ENCODE data around the gene LYG1. TPM values are rescaled to one million over a fixed set of nuclear protein-coding genes. Genes with fewer than 3 reads are reported as not detected.
"Not testable (repeated sequence)": the region's sequence is repeated elsewhere in the genome, so short reads cannot be mapped to it uniquely, and the experiment has no call there.

LYG1 gene
- total RNA-seq, 5 donors from 2014 or later (not counting 1 experiment from before 2014, with no cell fraction given): 1.7 to 3.3 (median 3.1) TPM

GRCh38 chr2:99325384-99325783, 24.4 kb upstream of the LYG1 start:
- H3K27ac Mint-ChIP-seq: no peak overlapping the region
- no peak for DNase-seq
- 95% methylated on average over 4 of the region's 5 CpGs for WGBS (ENCODE audit: insufficient coverage)
- no peak overlapping the region for H3K4me3 ChIP-seq (ENCODE audit: control insufficient read depth in 1 of 2, extremely low read depth in 1 of 2, low read length in 1 of 2)
- H3K27ac ChIP-seq (ENCODE audit: low read length): no peak overlapping the region
- H3K27me3 Mint-ChIP-seq: no peaks in the 10 kb centered on the region
- H3K9me3 Mint-ChIP-seq: no peaks in the 10 kb centered on the region
- no peak for ATAC-seq (replicated peaks in 1 of 4)
- no peaks in the 10 kb centered on the region for H3K9me3 ChIP-seq
- H3K36me3 ChIP-seq (ENCODE audit: control insufficient read depth in 2 of 2, extremely low read depth in 1 of 2, insufficient read depth in 1 of 2, low read length in 1 of 2): peaks cover 5 to 82% of the 10 kb centered on the region in 2 donors
- ChIA-PET CTCF (no interaction called here), POLR2A (no interaction called here)
- H3K27me3 ChIP-seq (replicated peaks in 1 of 2; ENCODE audit: control insufficient read depth in 2 of 2, extremely low read depth in 1 of 2, insufficient read depth in 2 of 2, low read length in 1 of 2): no peaks in the 10 kb centered on the region
- peaks cover 2 to 11% (median 7%) of the 10 kb centered on the region in 3 donors for H3K4me1 Mint-ChIP-seq
- no peak overlapping the region for H3K4me3 Mint-ChIP-seq
- no peaks in the 10 kb centered on the region for H3K4me1 ChIP-seq (ENCODE audit: control insufficient read depth in 1 of 2, extremely low read depth in 1 of 2, insufficient read depth in 2 of 2, low read length in 2 of 2)
- peaks cover 46% of the 10 kb centered on the region for H3K36me3 Mint-ChIP-seq

- not testable (repeated sequence) for H3K9me3 Mint-ChIP-seq
These were observed 16.8 kb upstream of the LYG1 start for GRCh38 chr2:99317873-99318200.

GRCh38 chr2:99317161-99317872, 16.3 kb upstream of the LYG1 start:
- peaks cover 0 to 5% (median 0%) of the 10 kb centered on the region in 3 donors for H3K4me1 Mint-ChIP-seq
- Histone ChIP-seq H3K4me3 (ENCODE audit: control insufficient read depth in 1 of 2, extremely low read depth in 1 of 2, low read length in 1 of 2) (no peak overlapping the region), H3K4me1 (ENCODE audit: control insufficient read depth in 1 of 2, extremely low read depth in 1 of 2, insufficient read depth in 2 of 2, low read length in 2 of 2) (no peaks in the 10 kb centered on the region), H3K27ac (ENCODE audit: low read length) (no peak overlapping the region), H3K9me3 (no peaks in the 10 kb centered on the region), H3K36me3 (ENCODE audit: control insufficient read depth in 2 of 2, extremely low read depth in 1 of 2, insufficient read depth in 1 of 2, low read length in 1 of 2) (peaks cover 11 to 44% of the 10 kb centered on the region in 2 donors), H3K27me3 (replicated peaks in 1 of 2; ENCODE audit: control insufficient read depth in 2 of 2, extremely low read depth in 1 of 2, insufficient read depth in 2 of 2, low read length in 1 of 2) (no peaks in the 10 kb centered on the region)
- H3K27me3 Mint-ChIP-seq: no peaks in the 10 kb centered on the region
- POLR2A ChIA-PET: no interaction called here
- peaks cover 6 to 7% (median 6%) of the 10 kb centered on the region in 3 donors for H3K9me3 Mint-ChIP-seq
- peaks cover 47% of the 10 kb centered on the region for H3K36me3 Mint-ChIP-seq
- 94% methylated on average over 5 of the region's 9 CpGs for WGBS (ENCODE audit: insufficient coverage)
- no peak overlapping the region for H3K4me3 Mint-ChIP-seq
- CTCF ChIA-PET: no interaction called here
- no peak overlapping the region for H3K27ac Mint-ChIP-seq
- ATAC-seq (replicated peaks in 1 of 4): no peak
- no peak for DNase-seq

More at GRCh38 chr2:99317873-99318200, 16.8 kb upstream of the LYG1 start:
- H3K27ac Mint-ChIP-seq; ATAC-seq (replicated peaks in 1 of 4); CTCF ChIA-PET; H3K27me3 ChIP-seq (replicated peaks in 1 of 2; ENCODE audit: control insufficient read depth in 2 of 2, extremely low read depth in 1 of 2, insufficient read depth in 2 of 2, low read length in 1 of 2); H3K4me1 ChIP-seq (ENCODE audit: control insufficient read depth in 1 of 2, extremely low read depth in 1 of 2, insufficient read depth in 2 of 2, low read length in 2 of 2); H3K27me3 Mint-ChIP-seq; H3K9me3 ChIP-seq; H3K4me3 ChIP-seq (ENCODE audit: control insufficient read depth in 1 of 2, extremely low read depth in 1 of 2, low read length in 1 of 2); POLR2A ChIA-PET; H3K27ac ChIP-seq (ENCODE audit: low read length); H3K4me1 Mint-ChIP-seq; DNase-seq; H3K4me3 Mint-ChIP-seq: not testable (repeated sequence)
- peaks cover 11 to 49% of the 10 kb centered on the region in 2 donors for H3K36me3 ChIP-seq (ENCODE audit: control insufficient read depth in 2 of 2, extremely low read depth in 1 of 2, insufficient read depth in 1 of 2, low read length in 1 of 2)
- WGBS (ENCODE audit: insufficient coverage): 100% methylated on average over 7 of the region's 7 CpGs
- H3K36me3 Mint-ChIP-seq: peaks cover 49% of the 10 kb centered on the region

- ChIA-PET POLR2A (no interaction called here), CTCF (no interaction called here)
- Mint-ChIP-seq H3K9me3 (no peaks in the 10 kb centered on the region), H3K36me3 (peaks cover 43% of the 10 kb centered on the region), H3K27me3 (no peaks in the 10 kb centered on the region), H3K4me3 (no peak overlapping the region), H3K27ac (no peak overlapping the region), H3K4me1 (no peaks in the 10 kb centered on the region)
- H3K27me3 ChIP-seq (replicated peaks in 1 of 2; ENCODE audit: control insufficient read depth in 2 of 2, extremely low read depth in 1 of 2, insufficient read depth in 2 of 2, low read length in 1 of 2): no peaks in the 10 kb centered on the region
- H3K36me3 ChIP-seq (ENCODE audit: control insufficient read depth in 2 of 2, extremely low read depth in 1 of 2, insufficient read depth in 1 of 2, low read length in 1 of 2): peaks cover 3 to 11% of the 10 kb centered on the region in 2 donors
- DNase-seq (no peak), ATAC-seq (replicated peaks in 1 of 4) (no peak)
- H3K4me3 ChIP-seq (ENCODE audit: control insufficient read depth in 1 of 2, extremely low read depth in 1 of 2, low read length in 1 of 2): no peak overlapping the region
- no peaks in the 10 kb centered on the region for H3K9me3 ChIP-seq
- no peaks in the 10 kb centered on the region for H3K4me1 ChIP-seq (ENCODE audit: control insufficient read depth in 1 of 2, extremely low read depth in 1 of 2, insufficient read depth in 2 of 2, low read length in 2 of 2)
- WGBS (ENCODE audit: insufficient coverage): no CpG with 5 or more reads among the region's 7 CpGs
- no peak overlapping the region for H3K27ac ChIP-seq (ENCODE audit: low read length)
These were observed 1.4 kb downstream of the LYG1 start for GRCh38 chr2:99299580-99299979.

GRCh38 chr2:99297994-99298393, 3.0 kb downstream of the LYG1 start:
- no peak overlapping the region for H3K27ac ChIP-seq (ENCODE audit: low read length)
- DNase-seq (no peak), ATAC-seq (replicated peaks in 1 of 4) (no peak)
- no peak overlapping the region for H3K4me3 ChIP-seq (ENCODE audit: control insufficient read depth in 1 of 2, extremely low read depth in 1 of 2, low read length in 1 of 2)
- no peaks in the 10 kb centered on the region for H3K9me3 ChIP-seq
- no peaks in the 10 kb centered on the region for H3K4me1 ChIP-seq (ENCODE audit: control insufficient read depth in 1 of 2, extremely low read depth in 1 of 2, insufficient read depth in 2 of 2, low read length in 2 of 2)
- Mint-ChIP-seq H3K27ac (no peak overlapping the region), H3K36me3 (peaks cover 34% of the 10 kb centered on the region), H3K9me3 (no peaks in the 10 kb centered on the region), H3K4me1 (no peaks in the 10 kb centered on the region), H3K4me3 (no peak overlapping the region), H3K27me3 (no peaks in the 10 kb centered on the region)
- WGBS (ENCODE audit: insufficient coverage): no CpG with 5 or more reads among the region's 2 CpGs
- ChIA-PET CTCF (no interaction called here), POLR2A (no interaction called here)
- H3K27me3 ChIP-seq (replicated peaks in 1 of 2; ENCODE audit: control insufficient read depth in 2 of 2, extremely low read depth in 1 of 2, insufficient read depth in 2 of 2, low read length in 1 of 2): no peaks in the 10 kb centered on the region
- H3K36me3 ChIP-seq (ENCODE audit: control insufficient read depth in 2 of 2, extremely low read depth in 1 of 2, insufficient read depth in 1 of 2, low read length in 1 of 2): peaks cover 3 to 11% of the 10 kb centered on the region in 2 donors

GRCh38 chr2:99285526-99285925, 15.5 kb downstream of the LYG1 start:
- Mint-ChIP-seq H3K27ac (no peak overlapping the region), H3K4me1 (no peaks in the 10 kb centered on the region), H3K36me3 (peaks cover 38% of the 10 kb centered on the region), H3K27me3 (no peaks in the 10 kb centered on the region), H3K4me3 (no peak overlapping the region), H3K9me3 (peaks cover 0 to 2% (median 1%) of the 10 kb centered on the region in 3 donors)
- Histone ChIP-seq H3K9me3 (no peaks in the 10 kb centered on the region), H3K27me3 (replicated peaks in 1 of 2; ENCODE audit: control insufficient read depth in 2 of 2, extremely low read depth in 1 of 2, insufficient read depth in 2 of 2, low read length in 1 of 2) (no peaks in the 10 kb centered on the region), H3K36me3 (ENCODE audit: control insufficient read depth in 2 of 2, extremely low read depth in 1 of 2, insufficient read depth in 1 of 2, low read length in 1 of 2) (peaks cover 0 to 7% of the 10 kb centered on the region in 2 donors), H3K4me3 (ENCODE audit: control insufficient read depth in 1 of 2, extremely low read depth in 1 of 2, low read length in 1 of 2) (no peak overlapping the region), H3K27ac (ENCODE audit: low read length) (no peak overlapping the region), H3K4me1 (ENCODE audit: control insufficient read depth in 1 of 2, extremely low read depth in 1 of 2, insufficient read depth in 2 of 2, low read length in 2 of 2) (no peaks in the 10 kb centered on the region)
- WGBS (ENCODE audit: insufficient coverage): 100% methylated on average over 1 of the region's 7 CpGs
- DNase-seq: no peak
- CTCF ChIA-PET: no interaction called here
- ATAC-seq (replicated peaks in 1 of 4): no peak
- POLR2A ChIA-PET: no interaction called here
